Measurements from ENCODE around the gene CNOT3.
"Not testable (repeated sequence)": the region's sequence is repeated elsewhere in the genome, so short reads cannot be mapped to it uniquely, and the experiment has no call there.

Gene CNOT3

DNA sequence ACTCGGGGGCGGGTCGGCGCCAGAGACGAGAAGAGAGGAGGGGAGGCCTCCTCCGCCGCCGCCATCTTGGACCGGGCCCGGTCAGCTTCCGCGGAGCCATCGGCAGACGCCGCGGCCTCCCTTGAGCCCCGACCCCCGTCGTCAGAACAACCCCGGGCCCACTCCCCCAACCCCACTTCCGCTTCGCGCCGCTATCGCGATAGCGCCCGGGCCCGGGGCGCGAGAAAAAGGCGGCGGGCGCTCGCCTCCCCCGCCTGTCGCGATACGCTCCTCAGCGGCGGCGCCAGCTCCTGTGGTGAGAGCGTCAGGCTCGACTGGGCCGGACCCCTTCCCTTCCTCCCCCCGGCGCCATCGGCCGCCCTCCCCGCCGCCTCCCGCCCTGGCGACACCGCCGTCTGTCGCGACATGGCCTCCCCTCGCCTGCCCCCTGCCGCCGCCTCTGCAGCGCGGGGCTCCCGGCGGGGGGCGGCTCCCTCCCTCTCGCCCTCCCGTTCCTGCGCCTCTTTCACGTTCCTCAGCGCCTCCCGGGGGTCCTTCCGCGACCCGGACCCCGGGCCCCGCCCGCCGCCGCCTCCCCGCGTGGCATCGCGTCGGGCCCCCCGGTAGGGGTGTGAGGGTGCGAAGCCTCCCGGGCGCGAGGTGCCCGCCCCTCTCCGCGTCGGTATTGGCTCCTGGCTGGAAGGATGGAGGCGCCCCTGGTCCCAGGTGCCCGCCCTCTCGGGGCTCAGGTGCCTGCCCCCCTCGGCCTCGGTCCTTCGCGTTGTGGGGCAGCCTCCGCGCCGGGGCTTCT is at the start of gene CNOT3:
CNOT3 (plus strand) TSS at position 64 of the 790 bp plus-strand sequence. CDS start 5,217 bp downstream, outside the sequence.
- no peak for DNase-seq

DNA sequence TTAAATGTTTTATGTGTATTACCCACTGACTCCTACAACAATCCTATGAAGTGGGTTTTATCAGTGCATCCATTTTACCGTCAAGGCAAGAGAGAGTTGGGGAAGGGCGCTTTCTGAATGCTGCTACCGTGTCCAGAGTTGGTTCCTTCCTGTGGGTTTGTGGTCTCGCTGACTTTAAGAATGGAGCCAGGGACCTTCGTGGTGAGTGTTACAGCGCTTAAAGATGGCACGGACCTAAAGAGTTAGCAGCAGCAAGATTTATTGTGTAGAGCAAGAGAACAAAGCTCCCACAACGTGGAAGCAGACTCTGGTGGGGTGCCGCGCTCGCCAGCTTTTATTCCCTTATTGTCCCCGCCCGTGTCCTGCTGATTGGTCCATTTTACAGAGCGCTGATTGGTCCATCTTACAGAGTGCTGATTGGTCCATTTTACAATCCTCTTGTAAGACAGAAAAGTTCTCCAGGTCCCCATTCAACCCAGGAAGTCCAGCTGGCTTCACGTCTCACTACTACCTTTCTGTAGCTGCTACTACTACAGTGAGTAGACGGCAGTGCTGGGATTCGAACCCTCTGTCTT is 43.0 kb upstream of the CNOT3 start:
- no peak for DNase-seq

DNA sequence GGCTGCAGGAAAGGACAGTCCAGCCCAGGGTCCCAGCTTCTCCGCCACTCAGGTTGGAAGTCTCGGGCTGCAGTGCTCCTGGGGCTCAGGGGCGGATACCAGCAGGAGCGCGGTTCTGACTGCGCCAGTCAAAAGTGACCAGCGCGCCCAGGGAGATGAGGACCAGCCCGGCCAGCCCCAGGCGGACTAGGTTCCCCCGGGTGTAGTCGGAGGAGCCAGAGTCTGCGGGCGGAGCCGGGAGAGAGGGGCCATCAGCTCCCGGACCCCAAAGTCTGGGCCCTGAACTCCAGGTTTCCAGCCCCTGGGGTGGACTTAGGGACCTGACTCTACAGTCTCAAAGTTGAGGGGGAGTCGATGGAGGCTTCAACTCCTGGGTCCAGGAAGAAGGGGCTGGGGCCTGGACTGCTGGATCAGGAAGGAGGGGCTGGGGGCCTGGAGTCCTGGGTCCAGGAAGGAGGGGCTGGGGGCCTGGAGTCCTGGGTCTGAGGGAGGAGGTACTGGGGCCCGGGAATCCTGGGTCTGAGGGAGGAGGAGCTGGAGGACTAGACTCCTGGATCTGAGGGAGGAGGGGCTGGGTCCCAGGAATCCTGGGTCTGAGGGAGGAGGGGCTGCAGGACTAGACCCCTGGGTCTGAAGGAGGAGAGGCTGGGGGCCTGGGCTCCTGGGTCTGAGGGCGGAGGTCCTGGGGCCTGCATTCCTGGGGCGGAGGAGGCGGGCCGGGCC is 42.3 kb upstream of the CNOT3 start:
- DNase-seq, result no peak

DNA sequence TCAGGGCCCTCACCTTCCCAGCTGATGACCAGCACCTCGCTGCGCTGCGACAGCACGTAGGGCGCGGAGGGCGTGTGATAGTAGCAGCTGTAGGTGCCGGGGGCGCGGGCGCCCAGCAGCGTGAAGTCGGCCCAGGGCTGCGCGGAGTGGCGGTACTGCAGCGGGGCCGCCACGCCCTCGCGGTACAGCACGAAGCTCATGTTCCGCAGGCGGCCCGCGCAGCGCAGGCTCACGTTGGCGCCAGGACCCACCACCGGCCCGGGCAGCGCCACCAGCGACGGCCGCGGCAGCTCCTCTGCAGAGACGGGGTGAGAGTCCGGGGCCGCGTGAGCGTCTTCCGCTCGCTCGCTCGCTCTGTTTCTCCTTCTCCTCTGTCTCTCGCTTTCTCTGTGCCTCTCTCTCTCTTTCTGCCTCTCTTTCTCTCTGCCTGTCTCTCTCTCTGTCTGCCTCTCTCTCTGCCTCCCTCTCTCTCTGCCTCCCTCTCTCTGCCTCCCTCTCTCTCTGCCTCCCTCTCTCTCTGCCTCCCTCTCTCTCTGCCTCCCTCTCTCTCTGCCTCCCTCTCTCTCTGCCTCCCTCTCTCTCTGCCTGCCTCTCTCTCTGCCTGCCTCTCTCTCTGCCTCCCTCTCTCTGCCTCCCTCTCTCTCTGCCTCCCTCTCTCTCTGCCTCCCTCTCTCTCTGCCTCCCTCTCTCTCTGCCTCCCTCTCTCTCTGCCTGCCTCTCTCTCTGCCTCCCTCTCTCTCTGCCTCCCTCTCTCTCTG is 41.5 kb upstream of the CNOT3 start:
- peak in 1 of 2 experiments; percentile 36 for DNase-seq

DNA sequence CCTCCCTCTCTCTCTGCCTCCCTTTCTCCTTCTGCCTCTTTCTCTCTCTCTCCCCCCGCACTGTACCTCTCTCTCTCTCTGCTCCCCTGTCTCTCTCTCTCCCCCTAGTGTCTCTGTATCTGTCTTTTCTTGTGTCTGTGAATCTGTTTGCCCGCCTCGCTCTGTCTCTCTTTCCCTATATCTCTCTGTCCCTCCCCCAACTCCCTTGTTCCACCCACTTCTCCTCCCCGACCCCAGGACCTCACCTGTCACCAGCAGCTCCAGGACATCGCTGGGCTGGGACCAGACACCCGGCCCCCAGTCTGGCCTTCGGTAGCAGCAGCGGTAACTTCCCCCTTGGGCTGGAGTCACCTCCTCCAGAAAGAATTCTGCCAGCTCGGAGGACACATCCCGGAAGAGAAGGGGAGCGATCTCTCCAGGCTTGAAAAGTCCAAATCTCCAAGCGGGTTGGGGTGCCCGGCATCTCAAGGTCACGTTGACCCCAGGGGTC is 40.9 kb upstream of the CNOT3 start:
- DNase-seq, result no peak

DNA sequence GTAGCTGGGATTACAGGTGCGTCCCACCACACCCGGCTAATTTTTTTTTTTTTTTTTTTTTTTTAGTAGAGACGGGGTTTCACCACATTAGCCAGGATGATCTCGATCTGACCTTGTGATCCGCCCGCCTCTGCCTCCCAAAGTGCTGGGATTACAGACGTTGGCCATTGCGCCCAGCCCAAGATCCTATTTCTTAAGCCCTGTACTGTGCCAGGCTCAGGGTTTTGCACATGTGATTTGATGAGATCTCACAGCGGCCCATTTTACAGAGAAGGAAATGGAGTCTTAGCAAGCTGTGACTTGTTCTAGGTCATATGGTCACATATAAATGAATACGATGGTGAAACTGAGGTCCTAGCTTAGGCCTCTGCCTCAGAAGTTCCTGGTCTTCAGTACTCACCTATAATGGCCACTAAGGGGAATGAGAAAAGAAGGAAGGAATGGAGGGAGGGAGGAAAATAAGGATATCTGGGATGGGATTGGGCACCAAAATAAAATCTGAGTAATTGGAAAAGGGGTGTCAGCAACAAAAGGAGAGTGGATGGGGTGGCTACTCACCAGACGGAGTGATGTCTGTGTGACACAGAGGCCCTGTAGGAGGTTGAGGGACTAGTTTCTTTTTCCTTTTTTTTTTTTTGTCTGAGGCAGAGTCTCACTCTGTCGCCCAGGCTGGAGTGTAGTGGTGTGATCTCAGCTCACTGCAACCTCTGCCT is 38.2 kb upstream of the CNOT3 start:
- no peak for DNase-seq

DNA sequence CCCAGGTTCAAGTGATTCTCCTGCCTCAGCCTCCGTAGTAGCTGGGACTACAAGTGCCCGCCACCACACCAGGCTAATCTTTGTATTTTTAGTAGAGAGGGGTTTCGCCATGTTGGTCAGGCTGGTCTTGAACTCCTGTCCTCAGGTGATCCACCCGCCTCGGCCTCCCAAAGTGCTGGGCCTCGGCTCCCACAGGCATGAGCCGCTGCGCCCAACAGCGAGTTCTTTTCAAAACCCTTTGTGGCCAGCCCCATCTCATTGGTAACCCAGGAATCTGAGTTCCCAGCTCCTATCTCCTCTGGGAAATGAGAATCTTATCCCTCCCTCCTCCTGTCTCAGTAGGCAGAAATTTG is 37.7 kb upstream of the CNOT3 start:
- not testable (repeated sequence) for DNase-seq

DNA sequence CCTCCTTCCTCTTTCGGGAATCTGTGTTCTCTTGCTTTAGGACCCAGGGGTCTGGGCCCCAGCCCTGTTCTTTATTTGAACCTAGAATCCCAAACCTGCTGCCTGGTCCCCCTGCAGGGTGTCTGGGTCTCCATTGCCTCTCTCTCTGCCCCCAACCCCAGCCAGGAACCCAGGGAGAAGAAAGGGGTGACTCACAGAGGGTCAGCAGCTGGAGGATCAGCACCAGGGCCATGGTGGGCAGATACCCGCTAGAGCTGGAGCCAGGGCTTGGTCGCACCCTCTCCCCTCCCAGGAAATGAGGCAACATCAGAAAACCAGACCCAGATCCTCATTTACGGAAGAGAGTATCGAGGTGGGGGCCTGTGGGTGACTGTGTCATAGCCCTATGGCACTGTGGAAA is 37.0 kb upstream of the CNOT3 start, which contains the start of gene OSCAR:
OSCAR (minus strand) TSS at position 243 of the 400 bp plus-strand sequence; CDS start at position 232, 11 bp downstream.
- no peak for DNase-seq

DNA sequence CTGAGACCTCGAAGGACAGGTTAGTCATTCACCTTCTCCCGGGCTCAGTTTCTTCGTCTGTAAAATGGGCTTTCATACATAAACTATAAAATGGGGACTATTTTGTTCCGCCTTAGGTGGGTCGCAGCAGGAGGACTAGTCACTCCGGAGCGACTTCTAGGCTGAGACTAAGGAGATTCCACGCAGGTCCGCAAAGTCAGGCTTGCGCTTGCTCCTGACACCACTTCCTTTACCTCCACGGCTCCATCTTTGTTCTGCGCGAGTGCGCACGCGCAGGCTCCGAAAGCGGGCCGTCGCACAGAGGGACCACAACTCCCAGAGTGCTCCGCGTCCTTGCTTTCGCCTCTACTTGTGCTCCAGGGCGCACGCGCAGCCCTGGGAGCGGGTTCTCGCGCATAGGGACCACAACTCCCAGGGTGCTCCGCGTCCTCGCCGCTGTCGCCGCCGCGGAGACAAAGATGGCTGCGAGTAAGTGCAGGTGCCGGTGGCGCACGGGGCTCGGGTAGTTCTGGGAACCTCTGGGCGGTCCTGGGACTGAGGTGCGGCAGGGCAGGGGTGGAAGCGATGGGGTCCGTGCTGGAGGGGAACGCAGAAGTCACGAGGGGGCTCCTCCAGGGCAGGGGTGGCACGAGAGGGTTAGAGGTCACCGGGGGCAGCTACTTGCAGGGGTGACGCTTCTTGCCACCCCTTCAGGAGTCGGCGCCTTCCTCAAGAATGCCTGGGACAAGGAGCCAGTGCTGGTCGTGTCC is 35.0 kb upstream of the CNOT3 start, which contains the start of gene NDUFA3:
NDUFA3 (plus strand) TSS at position 435 of the 749 bp plus-strand sequence; CDS start at position 459, 24 bp downstream.
- peak; percentile 97 to 98 for DNase-seq

DNA sequence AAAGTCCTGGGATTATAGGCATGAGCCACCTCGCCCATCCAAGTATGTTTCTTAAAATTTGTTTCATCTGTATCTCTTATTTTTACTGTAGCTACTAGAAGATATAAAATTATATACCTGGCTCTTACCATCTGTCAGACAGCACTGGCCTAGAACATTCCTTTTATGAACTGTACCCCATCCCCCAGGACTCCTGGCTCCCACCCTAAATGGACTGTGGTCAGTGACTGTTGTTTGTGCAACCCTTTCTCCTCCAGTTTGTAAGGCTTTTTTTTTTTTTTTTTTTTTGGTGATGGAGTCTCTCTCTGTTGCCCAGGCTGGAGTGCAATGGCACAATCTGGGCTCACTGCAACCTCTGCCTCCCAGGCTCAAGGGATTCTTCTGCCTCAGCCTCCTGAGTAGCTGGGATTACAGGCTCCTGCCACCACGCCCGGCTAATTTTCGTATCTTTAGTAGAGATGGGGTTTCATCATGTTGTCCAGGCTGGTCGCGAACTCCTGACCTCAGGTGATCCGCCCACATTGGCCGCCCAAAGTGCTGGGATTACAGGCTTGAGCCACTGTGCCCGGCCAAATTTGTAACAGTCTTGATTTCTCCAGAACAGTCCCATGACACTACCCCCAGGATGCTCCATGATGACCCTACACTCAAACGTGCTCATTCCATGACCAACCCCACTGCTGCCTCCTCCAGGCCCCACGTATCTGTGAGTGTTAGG is 32.4 kb upstream of the CNOT3 start:
- no peak for DNase-seq

DNA sequence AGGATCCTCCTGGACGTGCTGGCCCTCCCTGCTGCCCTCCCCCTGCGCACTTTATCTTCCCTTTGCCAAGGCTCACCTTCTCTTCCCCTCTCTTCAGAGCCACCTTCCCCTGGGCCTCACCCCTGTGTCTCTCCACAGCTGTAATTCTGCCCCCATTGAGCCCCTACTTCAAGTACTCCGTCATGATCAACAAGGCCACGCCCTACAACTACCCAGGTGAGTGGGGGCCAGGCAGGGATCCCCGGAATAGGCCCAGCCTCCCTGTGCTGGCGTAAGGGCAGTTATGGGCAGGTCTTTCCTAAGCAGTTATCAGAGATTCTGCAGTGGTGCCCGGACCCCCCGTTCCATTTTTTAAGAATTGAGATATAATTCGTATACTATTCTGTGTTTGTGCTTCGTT is 31.8 kb upstream of the CNOT3 start:
- DNase-seq, result no peak

DNA sequence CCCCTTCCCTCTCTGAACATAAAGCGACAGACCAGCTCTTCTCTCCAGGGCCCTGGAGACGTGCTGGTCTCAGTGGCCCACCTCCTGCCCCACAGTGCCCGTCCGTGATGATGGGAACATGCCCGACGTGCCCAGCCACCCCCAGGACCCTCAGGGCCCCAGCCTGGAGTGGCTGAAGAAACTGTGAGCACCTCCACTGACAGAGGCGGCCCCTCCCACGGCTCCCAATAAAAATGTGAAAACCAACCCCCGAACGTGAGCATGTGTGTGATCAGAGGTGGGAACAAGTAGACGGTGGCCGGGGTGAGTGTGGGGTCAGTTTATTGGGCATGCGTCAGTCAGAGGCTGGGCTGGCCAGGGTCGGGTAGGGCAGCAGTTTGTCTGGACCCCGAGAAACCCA is 30.8 kb upstream of the CNOT3 start:
- no peak for DNase-seq

DNA sequence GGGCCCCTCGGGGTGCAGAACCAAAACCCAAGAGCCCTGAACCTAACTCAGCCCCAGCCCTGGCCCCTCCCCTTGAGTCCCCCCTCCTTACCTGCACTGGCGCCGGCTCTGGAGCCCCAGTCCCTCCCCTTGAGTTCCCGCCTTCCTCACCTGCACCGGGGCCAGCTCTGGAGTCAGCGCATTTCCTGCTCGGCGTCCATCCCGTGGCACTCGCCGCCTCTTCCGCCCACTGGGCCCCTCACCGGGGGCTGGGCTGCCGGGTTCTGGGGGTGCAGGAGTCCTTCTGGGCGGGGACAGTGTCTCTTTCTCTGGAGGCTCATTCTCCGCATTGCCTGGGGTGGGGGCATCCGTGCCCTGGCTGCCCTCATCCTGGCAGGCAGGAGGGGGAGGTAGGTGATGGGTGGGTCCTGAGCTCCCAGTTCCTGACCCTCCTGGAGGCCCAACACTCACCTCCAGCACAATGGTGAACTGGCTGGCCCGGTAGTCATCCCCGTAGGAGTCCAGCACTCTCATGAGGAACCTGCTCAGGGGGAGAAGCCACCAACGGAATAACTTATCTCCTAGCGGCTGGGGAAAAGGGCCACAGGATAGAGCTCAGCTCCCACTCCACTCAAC is 29.6 kb upstream of the CNOT3 start:
- DNase-seq, result no peak

DNA sequence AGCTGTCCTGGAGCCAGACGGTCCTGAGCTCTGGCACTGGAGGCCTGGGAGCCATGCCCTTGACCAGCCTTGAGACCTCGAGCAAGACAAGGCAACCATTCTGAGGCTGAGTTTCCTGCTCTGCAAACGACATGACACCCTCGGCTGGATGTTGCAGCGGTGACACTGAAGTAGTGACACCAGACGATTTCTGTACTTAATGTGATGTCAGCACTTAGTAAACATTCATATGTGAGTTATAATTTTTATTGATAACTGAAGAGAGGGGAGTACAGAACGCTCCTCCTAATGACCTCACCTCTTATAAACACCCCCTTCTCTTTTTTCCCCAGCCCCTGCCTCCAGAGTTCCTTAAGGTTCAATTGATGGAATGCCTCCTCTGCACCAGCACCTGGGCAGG is 29.1 kb upstream of the CNOT3 start:
- DNase-seq, result no peak

DNA sequence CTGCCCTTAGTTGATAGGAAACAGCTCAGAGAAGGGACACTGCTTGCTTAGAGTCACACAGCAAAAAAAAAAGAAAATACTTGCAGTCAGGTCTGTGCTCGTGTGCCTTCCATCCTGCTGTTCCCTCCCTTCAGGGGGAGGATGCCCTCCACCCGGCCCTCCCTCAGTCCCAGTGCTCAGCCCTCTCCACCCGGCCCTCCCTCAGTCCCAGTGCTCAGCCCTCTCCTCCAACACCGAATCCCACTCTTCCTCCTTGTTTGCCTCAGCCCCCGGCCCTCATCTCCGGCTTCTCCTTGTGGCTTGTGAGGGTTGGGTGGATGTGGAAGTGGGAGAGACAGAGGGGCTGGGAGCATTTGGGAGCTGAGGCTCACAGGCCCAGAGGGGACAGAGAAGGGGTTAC is 27.9 kb upstream of the CNOT3 start:
- no peak for DNase-seq

DNA sequence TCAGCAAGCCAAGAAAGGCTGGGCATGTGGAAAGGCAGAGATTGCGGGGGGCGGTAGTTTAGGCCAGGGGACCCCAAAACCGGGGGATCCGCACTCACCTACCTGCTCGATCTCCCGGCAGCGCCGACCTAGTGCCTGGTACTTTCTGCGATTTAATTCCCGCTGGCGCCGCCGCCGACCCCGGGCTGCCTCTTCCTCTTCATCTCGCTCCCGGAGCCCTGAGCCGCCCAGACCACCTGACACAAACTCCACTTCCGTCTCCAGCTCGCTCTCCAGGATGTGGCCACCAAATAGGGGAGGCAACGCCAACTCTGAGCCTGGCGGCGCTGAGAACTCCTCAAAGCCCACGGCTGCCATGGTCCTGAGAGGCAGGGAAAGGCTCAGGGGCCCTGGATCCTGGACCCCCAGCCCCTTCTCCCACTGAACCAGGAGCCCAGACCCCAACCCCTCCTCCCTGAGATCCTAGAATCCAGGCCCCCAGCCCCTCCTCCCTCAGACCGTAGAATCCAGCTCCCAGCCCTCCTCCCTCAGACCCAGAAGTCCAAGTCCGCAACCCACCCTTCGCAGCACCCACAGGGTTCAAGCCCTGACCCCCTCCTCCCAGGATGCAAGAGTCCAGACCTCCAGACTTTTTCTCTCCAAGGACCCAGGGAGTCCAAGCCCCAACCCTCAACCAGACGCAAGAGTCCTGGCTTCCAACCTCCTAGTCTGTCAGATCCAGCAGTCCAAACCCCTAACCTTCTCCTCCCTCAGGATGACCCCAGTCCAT is 23.0 kb upstream of the CNOT3 start:
- DNase-seq, result peak in 1 of 2 experiments; percentile 40

DNA sequence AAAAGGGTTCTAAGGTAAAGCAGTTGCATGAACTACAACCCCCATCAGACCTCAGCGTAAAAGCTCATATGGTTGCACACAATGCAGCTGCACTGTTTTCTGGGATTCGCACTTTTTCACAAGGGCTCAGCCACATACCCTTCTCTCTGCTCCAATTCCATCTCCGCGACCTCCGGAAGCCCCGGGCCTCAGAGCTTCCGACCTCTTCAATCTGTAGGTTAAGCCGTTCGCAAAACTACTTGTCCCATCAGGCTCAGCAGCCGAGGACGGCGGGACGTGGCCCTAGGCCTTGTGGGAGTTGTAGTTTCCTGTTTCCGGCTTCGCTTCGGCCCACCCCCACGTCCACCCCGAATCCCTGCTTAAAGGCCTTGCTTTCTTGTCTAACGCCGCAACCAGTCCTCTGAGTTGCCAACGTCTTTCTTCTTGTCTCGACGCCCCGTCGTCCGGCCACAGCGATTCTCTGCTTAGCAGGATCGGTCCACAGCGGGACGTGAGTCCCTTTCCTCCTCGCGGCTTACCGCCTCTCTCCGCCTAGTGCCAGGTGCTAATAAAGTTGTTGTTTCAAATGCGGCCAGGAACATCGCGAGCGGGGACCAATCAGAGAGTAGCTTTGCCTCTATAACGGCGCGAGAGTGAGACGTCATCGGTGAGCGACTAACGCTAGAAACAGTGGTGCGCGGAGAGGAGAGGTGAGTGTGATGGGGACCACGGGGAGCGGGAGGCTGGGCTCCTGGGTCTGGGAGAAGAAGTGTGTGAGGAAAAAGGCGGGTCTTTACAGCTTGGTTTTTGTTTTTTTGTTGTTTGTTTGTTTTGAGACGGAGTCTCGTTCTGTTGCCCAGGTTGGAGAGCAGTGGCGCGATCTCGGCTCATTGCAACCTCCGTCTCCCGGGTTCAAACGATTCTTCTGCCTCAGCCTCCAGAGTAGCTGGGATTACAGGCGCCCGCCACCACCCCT is 22.2 kb upstream of the CNOT3 start, which contains the start of the genes PRPF31 and TFPT:
PRPF31 (plus strand) TSS at position 646 of the 955 bp plus-strand sequence. CDS start 2,525 bp downstream, outside the sequence.
TFPT (minus strand) TSS at position 549 of the 955 bp plus-strand sequence; CDS start at position 161, 388 bp downstream.
- DNase-seq, result peak; percentile 97

DNA sequence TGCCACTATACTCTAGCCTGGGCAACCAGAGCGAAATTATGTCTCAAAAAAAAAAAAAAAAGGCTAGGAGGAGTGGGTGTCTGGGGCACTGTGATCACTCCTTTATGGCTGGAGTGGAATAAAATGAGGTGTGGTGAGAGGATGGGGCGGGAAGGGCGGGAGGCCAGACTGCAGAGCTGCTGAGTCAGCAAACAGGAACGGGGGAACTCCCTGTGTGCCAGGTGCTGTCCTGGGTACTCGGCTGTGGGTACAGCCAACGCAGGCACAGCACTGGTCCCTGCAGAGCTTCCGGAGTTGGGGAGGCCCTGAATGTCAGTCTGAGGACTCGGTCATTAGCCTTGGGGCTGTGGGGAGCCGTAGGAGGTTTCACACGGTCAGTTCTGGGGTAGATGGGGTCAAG is 16.3 kb upstream of the CNOT3 start:
- no peak for DNase-seq
